ENCODE results near the gene SLC39A1. TPM values are rescaled to one million over a fixed set of nuclear protein-coding genes. Genes with fewer than 3 reads are reported as not detected.
A peak's percentile ranks its signal among the peaks of the same experiment; 100 is the strongest.

Gene SLC39A1
- total RNA-seq, 4 donors from 2014 or later, result 37.1 to 63.2 (median 47.9) TPM

DNA sequence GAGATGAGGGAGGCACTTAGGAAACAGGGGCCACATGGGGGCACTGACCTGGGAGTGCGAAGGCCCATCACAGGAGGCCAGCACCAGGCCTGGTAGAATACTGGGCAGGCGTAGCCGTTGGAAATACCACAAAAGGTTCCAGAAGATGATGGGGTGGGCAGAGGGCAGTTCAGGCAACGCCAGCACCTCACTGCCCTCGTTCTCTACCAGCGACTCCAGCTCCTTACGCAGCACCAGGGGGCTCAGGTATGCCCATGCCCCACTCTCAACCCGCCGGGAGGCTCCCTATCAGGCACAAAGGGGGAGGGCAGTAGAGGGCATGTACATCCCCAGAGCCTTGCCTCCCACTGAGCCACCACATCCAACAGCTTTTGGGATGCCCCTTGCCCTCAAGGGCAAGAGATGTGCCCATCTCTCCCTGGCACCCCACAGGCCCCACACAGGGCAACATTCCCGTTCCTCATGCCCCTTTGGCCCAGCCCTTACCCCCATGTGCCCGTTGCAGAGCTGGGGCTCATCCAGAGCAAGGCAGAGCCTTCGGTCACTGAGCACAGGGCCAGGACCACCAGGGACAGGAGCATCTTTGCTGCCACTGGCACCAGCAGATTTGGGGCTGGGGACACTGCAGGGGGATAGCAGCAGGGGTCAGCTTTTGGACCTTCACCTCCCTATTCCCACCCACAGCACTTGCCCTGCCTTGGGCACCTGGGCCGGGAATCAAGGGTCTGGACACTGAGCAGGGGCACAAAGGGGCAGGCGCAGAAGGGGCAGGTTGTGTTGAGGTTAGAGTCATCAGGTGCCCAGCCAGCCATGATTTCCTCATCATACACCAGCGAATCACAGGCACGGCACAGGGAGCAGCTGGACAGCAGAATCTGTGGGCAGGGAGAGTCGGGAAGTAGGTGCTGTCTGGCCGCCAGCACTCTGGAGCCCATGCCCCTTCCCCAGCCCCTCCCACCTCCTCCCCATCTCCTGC is 30.9 kb downstream of the SLC39A1 start:
- Histone ChIP-seq H3K4me3 (no peak overlapping the region), H3K4me1 (no peaks in the 10 kb centered on the region), H3K9me3 (no peaks in the 10 kb centered on the region), H3K27me3 (no peaks in the 10 kb centered on the region), H3K36me3 (peaks cover 4 to 78% of the 10 kb centered on the region in 2 donors), H3K27ac (no peak overlapping the region)
- DNase-seq, result peak in 1 of 2 donors; percentile 10
- intact Hi-C loops (cut with DNase I; ENCODE audit: low total_unique reads), result no loop called here
- TF ChIP-seq, protein P1, sequence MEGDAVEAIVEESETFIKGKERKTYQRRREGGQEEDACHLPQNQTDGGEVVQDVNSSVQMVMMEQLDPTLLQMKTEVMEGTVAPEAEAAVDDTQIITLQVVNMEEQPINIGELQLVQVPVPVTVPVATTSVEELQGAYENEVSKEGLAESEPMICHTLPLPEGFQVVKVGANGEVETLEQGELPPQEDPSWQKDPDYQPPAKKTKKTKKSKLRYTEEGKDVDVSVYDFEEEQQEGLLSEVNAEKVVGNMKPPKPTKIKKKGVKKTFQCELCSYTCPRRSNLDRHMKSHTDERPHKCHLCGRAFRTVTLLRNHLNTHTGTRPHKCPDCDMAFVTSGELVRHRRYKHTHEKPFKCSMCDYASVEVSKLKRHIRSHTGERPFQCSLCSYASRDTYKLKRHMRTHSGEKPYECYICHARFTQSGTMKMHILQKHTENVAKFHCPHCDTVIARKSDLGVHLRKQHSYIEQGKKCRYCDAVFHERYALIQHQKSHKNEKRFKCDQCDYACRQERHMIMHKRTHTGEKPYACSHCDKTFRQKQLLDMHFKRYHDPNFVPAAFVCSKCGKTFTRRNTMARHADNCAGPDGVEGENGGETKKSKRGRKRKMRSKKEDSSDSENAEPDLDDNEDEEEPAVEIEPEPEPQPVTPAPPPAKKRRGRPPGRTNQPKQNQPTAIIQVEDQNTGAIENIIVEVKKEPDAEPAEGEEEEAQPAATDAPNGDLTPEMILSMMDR (IDR thresholded peaks at IDR 0.05 in 4 of 5, conservative IDR thresholded peaks at IDR 0.05 in 1 of 5), result no peak
- no peak for TF ChIP-seq POLR2A (IDR thresholded peaks at IDR 0.05)
- ATAC-seq, result no peak
- in situ Hi-C loops (cut with MboI; ENCODE audit: low sequenced_read_pairs in 4 of 4), result no loop called here

DNA sequence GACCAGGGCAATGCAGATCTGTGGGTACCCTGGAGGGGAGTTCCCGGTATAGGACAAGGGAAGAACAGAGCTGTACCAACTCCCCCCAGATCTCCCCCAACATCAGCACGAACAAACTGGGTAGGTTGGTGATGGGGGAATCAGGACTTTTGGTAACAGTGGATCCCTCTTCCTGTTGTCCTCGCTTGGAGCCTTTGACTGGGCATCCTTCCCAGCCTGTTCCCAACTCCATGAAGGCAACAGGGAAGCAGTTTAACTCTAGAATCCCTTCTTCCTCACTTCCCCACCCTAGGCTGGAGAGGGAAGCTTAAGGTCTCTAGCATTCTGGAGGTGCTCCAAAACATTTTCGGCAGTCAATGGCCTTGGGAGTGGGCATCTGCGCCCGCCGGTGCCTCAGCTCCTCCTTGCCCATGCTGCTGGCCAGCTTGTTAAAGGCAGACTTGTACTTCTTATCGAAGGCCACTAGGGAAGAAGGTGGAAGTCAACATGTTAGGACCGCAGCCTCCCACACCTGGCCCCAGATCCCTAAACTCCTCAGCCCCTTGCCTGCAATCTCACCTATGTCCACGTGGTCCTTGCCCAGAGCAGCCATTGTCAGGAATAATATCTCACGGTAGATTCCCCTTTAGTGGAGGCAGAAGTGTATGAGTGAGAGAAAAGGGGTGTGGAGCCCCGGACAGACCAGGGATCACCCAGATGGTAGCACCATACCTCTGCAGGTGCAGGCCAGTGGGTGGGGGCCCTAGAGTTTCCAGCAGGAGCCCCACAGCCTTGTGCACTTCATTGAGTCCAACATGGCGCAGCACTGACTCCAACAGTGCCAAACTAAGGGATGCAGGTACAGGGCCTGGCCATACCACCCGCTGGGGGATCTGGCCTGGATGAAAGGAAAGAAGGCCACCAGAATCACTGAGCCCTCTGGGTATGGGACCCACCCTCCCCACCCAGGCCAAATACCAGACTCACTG is 33.1 kb downstream of the SLC39A1 start:
- H3K27ac ChIP-seq, result no peak overlapping the region
- DNase-seq (peak in 1 of 2 donors; percentile 7), ATAC-seq (no peak)
- H3K4me3 ChIP-seq, result no peak overlapping the region
- no peaks in the 10 kb centered on the region for H3K27me3 ChIP-seq
- no peaks in the 10 kb centered on the region for H3K9me3 ChIP-seq
- peaks cover 0 to 56% of the 10 kb centered on the region in 2 donors for H3K36me3 ChIP-seq
- intact Hi-C loops (cut with DNase I; ENCODE audit: low total_unique reads) (no loop called here), in situ Hi-C loops (cut with MboI; ENCODE audit: low sequenced_read_pairs in 4 of 4) (loop anchor here in 1 of 4 donors (10.0 kb wide), 1 partner anchor 55 kb away; the partner anchor contains the start of gene RAB13)
- no peaks in the 10 kb centered on the region for H3K4me1 ChIP-seq
- no peak for TF ChIP-seq POLR2A (IDR thresholded peaks at IDR 0.05)
- TF ChIP-seq, protein P1 (IDR thresholded peaks at IDR 0.05 in 4 of 5, conservative IDR thresholded peaks at IDR 0.05 in 1 of 5), result no peak

DNA sequence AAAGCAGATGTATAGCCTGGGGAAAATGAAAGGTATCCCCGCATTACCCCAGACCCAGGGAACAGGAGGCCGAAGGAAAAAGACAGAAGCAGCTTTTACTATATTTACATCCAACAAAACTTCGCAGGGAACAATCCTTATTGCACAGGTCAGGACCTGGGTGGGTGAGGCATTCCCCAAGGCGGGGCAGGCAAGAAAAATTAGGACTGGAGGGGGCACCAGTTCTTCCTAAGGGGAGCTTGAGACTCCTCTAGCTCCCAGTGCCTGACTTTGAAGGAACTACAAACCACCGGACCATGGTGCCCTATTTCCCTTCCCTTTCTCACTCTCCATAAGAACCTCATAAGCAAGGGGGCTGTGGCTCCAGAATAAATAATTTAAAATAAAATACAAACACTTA is 33.9 kb downstream of the SLC39A1 start:
- Histone ChIP-seq H3K27ac (peak overlapping the region in 1 of 4 donors; percentile 48), H3K27me3 (no peaks in the 10 kb centered on the region), H3K4me3 (no peak overlapping the region), H3K36me3 (peaks cover 0 to 48% of the 10 kb centered on the region in 2 donors), H3K9me3 (no peaks in the 10 kb centered on the region), H3K4me1 (no peaks in the 10 kb centered on the region)
- ATAC-seq, result no peak
- in situ Hi-C loops (cut with MboI; ENCODE audit: low sequenced_read_pairs in 4 of 4), result loop anchor here in 1 of 4 donors (10.0 kb wide), 1 partner anchor 55 kb away; the partner anchor contains the start of gene RAB13
- intact Hi-C loops (cut with DNase I; ENCODE audit: low total_unique reads), result no loop called here
- TF ChIP-seq, protein P1 (IDR thresholded peaks at IDR 0.05 in 4 of 5, conservative IDR thresholded peaks at IDR 0.05 in 1 of 5), result no peak
- no peak for TF ChIP-seq POLR2A (IDR thresholded peaks at IDR 0.05)
- DNase-seq, result peak in 1 of 2 donors; percentile 2

DNA sequence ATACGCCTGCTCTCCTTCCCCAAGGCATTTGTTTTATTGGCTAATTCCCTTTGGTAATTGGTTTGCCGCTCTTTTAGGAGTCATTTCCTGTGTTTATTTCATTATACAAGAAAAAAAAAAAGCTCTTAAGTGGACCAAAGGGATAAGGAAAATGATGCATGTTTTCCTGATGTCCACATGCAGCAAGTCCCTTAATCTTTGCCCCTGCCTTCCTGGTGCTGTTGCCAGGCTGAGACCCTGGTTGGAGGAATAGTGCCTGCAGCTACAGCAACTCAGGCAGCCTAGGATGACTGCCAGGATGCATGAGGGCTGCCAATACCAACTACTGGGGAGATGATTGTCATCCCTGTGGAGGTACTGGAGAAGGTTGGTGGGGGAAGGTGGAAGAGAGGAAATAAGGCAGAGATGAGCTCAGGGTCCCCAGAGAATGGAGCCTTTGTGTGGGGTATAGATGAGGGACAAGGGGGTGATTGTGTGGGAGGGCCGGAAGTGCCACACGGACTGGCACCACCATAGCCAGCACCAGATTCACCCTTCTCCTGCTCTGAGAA is 34.5 kb downstream of the SLC39A1 start:
- no peak for TF ChIP-seq POLR2A (IDR thresholded peaks at IDR 0.05)
- TF ChIP-seq, protein P1 (IDR thresholded peaks at IDR 0.05 in 4 of 5, conservative IDR thresholded peaks at IDR 0.05 in 1 of 5), result no peak
- ATAC-seq (no peak), DNase-seq (peak in 1 of 2 donors; percentile 9)
- H3K4me3 ChIP-seq, result no peak overlapping the region
- no peaks in the 10 kb centered on the region for H3K27me3 ChIP-seq
- H3K9me3 ChIP-seq, result no peaks in the 10 kb centered on the region
- H3K27ac ChIP-seq, result peak overlapping the region in 1 of 4 donors; percentile 48
- H3K4me1 ChIP-seq, result peaks cover 2 to 4% of the 10 kb centered on the region in 2 donors
- H3K36me3 ChIP-seq, result peaks cover 0 to 42% of the 10 kb centered on the region in 2 donors
- intact Hi-C loops (cut with DNase I; ENCODE audit: low total_unique reads), result no loop called here
- in situ Hi-C loops (cut with MboI; ENCODE audit: low sequenced_read_pairs in 4 of 4), result loop anchor here in 1 of 4 donors (10.0 kb wide), 1 partner anchor 56 kb away; the partner anchor contains the start of gene RAB13

Data from gastrocnemius medialis (tissue), 4 donors.